ENCODE measurements around the gene CIDEB.

The CIDEB gene

DNA sequence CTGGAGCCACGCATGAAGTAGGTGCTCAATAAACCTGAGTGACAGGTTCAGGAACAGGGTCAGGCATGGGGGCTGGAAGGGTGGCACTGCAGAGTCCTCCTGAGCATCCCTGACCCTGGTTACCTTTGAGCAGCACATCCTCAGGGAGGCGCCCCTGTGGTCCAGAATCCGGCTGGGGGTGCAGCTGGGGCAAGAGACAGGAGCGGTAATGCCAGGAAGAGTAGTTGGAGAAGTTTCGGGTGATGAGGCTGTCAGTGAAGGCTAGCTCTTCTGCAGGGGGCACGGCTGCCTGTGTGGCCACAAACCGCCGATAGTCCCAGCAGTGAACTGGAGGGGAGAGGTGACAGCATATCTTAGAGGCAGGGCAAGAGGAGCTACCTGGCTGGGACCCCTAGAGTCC, 38.4 kb downstream of the CIDEB start:
- DNase-seq = no peak

DNA sequence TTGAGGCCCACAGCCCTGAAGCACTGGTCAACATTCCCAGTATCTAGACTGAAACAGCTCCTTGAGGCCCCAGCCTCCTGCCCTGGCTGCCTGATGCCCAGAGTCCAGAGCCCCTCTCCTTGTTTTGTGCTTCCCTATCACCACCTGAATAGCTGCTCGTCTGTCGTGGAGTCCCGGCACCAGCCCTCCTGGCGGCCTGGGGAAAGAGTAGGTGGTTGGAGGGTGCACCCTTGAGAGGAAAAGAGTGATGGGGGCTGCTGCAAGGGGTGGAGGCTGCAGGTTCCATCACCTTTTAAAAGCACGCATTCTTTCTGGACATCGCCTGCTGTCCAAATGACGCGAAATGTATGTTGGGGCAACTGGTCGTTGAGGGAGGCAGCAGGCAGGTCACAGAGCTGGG, 39.6 kb downstream of the CIDEB start:
- no peak for DNase-seq

GRCh38 chr14:24267516-24267915, 40.3 kb downstream of the CIDEB start:
- no peak for DNase-seq

DNA sequence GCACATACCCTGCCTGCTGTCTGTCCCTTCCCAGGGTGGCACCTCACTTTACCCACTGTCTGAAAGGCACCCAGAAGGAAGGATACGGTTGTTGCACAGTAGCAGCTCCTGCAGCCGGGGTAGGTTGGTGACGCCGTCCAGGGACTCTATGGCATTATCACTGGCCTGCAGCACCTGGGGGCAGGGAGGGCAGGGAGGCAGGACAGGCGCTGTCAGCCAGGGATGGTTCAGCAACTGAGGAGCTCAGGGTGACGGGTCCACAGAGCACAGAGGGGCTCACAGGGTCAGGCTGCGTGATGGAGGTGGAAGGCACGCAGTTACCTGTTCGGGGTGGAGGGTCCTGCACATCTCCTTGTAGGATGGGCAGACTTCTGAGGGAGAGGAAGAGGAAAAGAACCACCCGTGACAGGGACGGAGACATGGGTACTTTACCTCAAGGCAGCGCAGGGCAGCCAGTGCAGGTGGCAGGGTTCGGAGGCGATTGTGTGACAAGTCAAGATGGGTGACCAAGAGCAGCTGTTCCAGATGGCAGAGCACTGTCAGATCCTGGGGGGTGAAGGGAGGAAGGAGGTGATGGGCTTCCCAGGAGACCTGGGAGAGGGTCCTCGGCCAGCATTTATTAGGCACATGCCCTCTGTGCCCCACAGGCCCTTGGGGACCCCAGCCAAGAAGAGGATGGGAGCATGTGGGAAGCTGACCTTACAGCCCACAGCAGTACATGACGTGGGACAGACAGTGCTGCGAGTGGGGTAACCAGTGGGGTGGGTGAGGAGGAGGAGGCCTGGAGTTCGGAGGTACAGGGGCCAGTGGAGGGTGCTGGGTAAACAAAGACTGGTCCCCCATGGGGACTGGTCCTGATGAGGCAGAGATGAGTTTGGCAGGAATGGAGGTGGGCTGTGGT, 41.2 kb downstream of the CIDEB start:
- DNase-seq = no peak

DNA sequence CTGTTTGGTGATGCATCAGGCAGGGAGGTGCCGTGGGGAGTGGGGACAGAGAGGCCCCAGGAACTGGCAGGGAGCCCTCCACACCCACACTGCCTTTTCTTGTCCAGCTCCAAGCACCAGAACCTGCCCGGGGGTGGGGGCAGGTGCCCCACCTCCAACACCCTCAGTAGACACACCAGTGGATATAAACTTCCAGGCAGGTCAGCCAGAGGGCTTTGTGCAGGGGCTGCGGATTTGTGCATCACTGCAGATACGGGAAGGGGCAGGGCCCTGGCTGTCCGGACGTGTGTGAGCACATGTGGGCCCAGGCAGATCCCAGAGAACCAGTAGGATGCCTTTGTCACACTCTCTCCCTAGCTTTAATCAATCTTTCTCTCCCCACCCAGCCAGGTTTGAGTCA, 43.5 kb downstream of the CIDEB start:
- DNase-seq = no peak

DNA sequence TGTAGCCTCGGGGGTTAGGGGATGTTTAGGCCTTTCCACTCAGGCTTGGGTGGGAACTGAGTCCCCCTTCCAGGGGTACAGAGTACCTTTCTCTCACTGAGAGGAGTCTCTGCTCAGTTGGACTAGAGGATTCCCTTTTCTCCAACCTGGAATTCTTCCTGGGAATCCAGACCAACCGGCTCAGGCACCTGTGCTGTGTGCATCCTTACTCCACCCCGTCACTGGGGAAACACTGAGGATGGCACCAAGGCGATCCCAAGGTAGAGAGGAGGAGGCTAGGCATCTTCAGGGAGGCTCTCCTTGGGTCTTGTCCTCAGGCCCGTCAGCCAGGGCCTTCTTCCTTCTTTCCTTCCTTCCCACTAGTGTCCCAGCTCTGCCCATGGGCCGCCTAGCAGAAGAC, 43.9 kb downstream of the CIDEB start:
- DNase-seq = no peak

GRCh38 chr14:24262821-24263733, 44.7 kb downstream of the CIDEB start, which contains the start of gene TGM1:
Gene TGM1, minus strand, starts transcription at chr14:24263177. Its CDS starts 825 bp downstream, at chr14:24262352.
- DNase-seq = no peak

DNA sequence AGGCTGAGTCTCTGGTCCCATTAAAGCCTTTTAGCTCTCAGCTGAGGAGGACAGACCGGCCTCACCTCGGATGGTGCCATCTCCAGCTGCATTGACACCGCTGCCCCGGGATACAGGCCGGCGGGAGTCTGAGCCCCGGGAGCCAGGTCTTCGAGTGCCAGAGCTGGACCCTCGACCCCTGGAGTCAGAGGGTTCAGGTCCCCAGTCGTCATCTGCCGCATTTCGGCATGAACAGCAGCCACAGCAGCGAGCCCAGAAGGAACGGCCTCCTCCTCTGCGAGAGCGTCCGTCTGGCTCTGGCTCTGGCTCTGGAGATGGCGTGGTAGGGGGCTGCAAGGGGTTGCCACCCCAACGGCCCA, 45.8 kb downstream of the CIDEB start:
- no peak for DNase-seq

- DNase-seq = no peak
Measured at GRCh38 chr14:24261256-24261968, 46.4 kb downstream of the CIDEB start.

DNA sequence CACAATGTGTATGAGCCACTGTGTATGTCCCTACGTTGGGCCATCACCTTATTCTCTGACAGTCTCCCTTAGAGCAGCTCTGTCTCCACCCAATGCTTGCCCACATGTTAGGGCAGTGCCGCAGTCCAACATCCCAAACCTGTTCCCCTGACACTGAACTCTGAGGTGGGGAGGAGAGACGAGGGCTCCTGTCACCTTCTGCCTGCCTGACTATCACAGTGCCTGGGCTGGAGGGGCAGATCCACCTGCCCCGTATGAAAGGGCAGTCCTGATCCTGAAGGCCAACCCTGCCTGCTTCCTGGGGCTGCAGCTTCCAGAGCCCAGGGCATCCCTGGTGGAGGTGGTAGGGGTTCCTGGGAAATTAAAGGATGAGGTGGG, 47.0 kb downstream of the CIDEB start:
- no peak for DNase-seq

GRCh38 chr14:24260026-24260779, 47.6 kb downstream of the CIDEB start:
- no peak for DNase-seq

- DNase-seq = no peak
Measured at GRCh38 chr14:24259282-24260025, 48.3 kb downstream of the CIDEB start.

GRCh38 chr14:24258548-24259265, 49.1 kb downstream of the CIDEB start:
- no peak for DNase-seq

- no peak for DNase-seq
Measured at GRCh38 chr14:24258119-24258518, 49.7 kb downstream of the CIDEB start.

- no peak for DNase-seq
Measured at GRCh38 chr14:24256960-24257359, 50.8 kb downstream of the CIDEB start.

GRCh38 chr14:24255931-24256711, 51.7 kb downstream of the CIDEB start:
- no peak for DNase-seq

GRCh38 chr14:24255438-24255837, 52.3 kb downstream of the CIDEB start:
- DNase-seq = no peak

Measured in NCI-H774 (cell line).